Measurements from ENCODE around the gene MT1F.

The MT1F gene

GRCh38 chr16:56702836-56703235, 45.1 kb downstream of the MT1F start:
- no peak for DNase-seq
